Testis (tissue), 3 donors: ENCODE data around the gene SFXN4. TPM values are rescaled to one million over a fixed set of nuclear protein-coding genes. Genes with fewer than 3 reads are reported as not detected.

ENCODE experiments used
- DNase-seq: peaks from one replicate; pipeline ENCODE4 v3.0.0-alpha.2; 2019
- H3K27ac ChIP-seq, 2 donors: fragments of 200-600 bp; sonication (generic); one replicate each; pipeline ENCODE4 v1.5.1; 2019
- H3K27me3 ChIP-seq: fragments of 200-600 bp; sonication (generic); one replicate; pipeline ENCODE4 v1.5.1; 2019
- H3K36me3 ChIP-seq: fragments of 200-600 bp; sonication (generic); one replicate; pipeline ENCODE4 v1.5.1; 2017; ENCODE audit warnings: low read depth; ENCODE audit errors: missing control alignments
- H3K4me1 ChIP-seq: fragments of 200-600 bp; sonication (generic); one replicate; pipeline ENCODE4 v1.5.1; 2019
- H3K4me3 ChIP-seq, 2 donors: fragments of 200-600 bp; sonication (generic); one replicate each; pipeline ENCODE4 v1.5.1; 2017 to 2019
- H3K9me3 ChIP-seq: fragments of 200-600 bp; sonication (generic); one replicate; pipeline ENCODE4 v1.5.1; 2017
- CTCF ChIP-seq, 3 experiments: fragments of 450-650 bp in 2 of 3; fragments of 200-600 bp in 1 of 3; sonication (generic) in 1 of 3; IDR thresholded peaks; one replicate each; pipeline ENCODE4 v1.5.1; 2016 to 2019; ENCODE audit warnings: antibody characterized with exemption in 3 of 3, mild to moderate bottlenecking in 2 of 3, moderate library complexity in 1 of 3
- POLR2A ChIP-seq: fragments of 450-650 bp; IDR thresholded peaks from one replicate; pipeline ENCODE4 v1.6.1; 2017; ENCODE audit warnings: antibody characterized with exemption, mild to moderate bottlenecking, moderate library complexity
- WGBS, 2 donors: methylation state at CpG; one replicate each; pipeline ENCODE4 v1.1.5; 2018; 5-methylcytosine and 5-hydroxymethylcytosine counted together
- intact Hi-C: fragments of 100-400 bp; cut with DNase I; formaldehyde crosslinking; loops from one replicate; pipeline ENCODE4 v1.15.1; 2023; ENCODE audit warnings: low total_unique reads
- polyA plus RNA-seq: library from polyadenylated mRNA; stranded (reverse); fragments of 350-450 nt; fragmentation: Illumina TruSeq; extraction: RNeasy Lipid Tissue Mini Kit (QIAGEN cat#74804); gene quantifications from one replicate; pipeline ENCODE4 v1.2.3, GENCODE V29; 2014; ENCODE audit warnings: low read depth, low replicate concordance; ENCODE audit not compliant: insufficient read depth
- total RNA-seq, 2 donors: library from RNA; depleted of rRNA; stranded (reverse); fragments of >200 nt; gene quantifications; one replicate each; pipeline ENCODE4 v1.2.3, GENCODE V29; 2016

Gene SFXN4
- total and polyA plus RNA-seq, 3 donors from 2014 or later, result 12.8 to 57.5 (median 16.6) TPM

- Histone ChIP-seq H3K36me3 (no peaks in the 10 kb centered on the region), H3K4me3 (no peak overlapping the region), H3K27me3 (no peaks in the 10 kb centered on the region), H3K27ac (no peak overlapping the region), H3K4me1 (no peaks in the 10 kb centered on the region), H3K9me3 (no peaks in the 10 kb centered on the region)
- 85 to 89% methylated on average over 13 of the region's 13 CpGs for WGBS, 2 donors
- DNase-seq, result no peak
- TF ChIP-seq POLR2A (no peak), CTCF (IDR thresholded peaks at IDR 0.05) (no peak)
- intact Hi-C loops, result no loop called here
Measured at GRCh38 chr10:119149729-119150128, 15.8 kb downstream of the SFXN4 start.

- Histone ChIP-seq H3K4me3 (no peak overlapping the region), H3K36me3 (no peaks in the 10 kb centered on the region), H3K27ac (no peak overlapping the region), H3K27me3 (no peaks in the 10 kb centered on the region), H3K9me3 (no peaks in the 10 kb centered on the region), H3K4me1 (no peaks in the 10 kb centered on the region)
- TF ChIP-seq POLR2A (no peak), CTCF (IDR thresholded peaks at IDR 0.05) (no peak)
- no peak for DNase-seq
- intact Hi-C loops, result no loop called here
- WGBS, 2 donors, result 95 to 96% methylated on average over 8 of the region's 8 CpGs
Measured at GRCh38 chr10:119149157-119149556, 16.4 kb downstream of the SFXN4 start.

GRCh38 chr10:119143657-119144056 lies 21.9 kb downstream of the SFXN4 start:
- no peak for DNase-seq
- no peak for TF ChIP-seq CTCF (IDR thresholded peaks at IDR 0.05)
- no peak for TF ChIP-seq POLR2A
- no peaks in the 10 kb centered on the region for H3K27me3 ChIP-seq
- no peaks in the 10 kb centered on the region for H3K9me3 ChIP-seq
- intact Hi-C loops, result no loop called here
- no peak overlapping the region for H3K27ac ChIP-seq
- H3K36me3 ChIP-seq, result no peaks in the 10 kb centered on the region
- H3K4me1 ChIP-seq, result no peaks in the 10 kb centered on the region
- 89 to 93% methylated on average over 10 of the region's 10 CpGs for WGBS, 2 donors
- H3K4me3 ChIP-seq, result no peak overlapping the region

GRCh38 chr10:119140603-119141245 lies 24.8 kb downstream of the SFXN4 start:
- Histone ChIP-seq H3K27ac (no peak overlapping the region), H3K9me3 (no peaks in the 10 kb centered on the region), H3K4me3 (no peak overlapping the region), H3K4me1 (no peaks in the 10 kb centered on the region), H3K36me3 (no peaks in the 10 kb centered on the region), H3K27me3 (no peaks in the 10 kb centered on the region)
- DNase-seq, result no peak
- intact Hi-C loops, result no loop called here
- TF ChIP-seq POLR2A (no peak), CTCF (IDR thresholded peaks at IDR 0.05) (no peak)
- WGBS, 2 donors, result 80% methylated on average over 21 of the region's 21 CpGs

GRCh38 chr10:119139464-119140067 lies 25.9 kb downstream of the SFXN4 start:
- WGBS, 2 donors, result 88 to 91% methylated on average over 8 to 13 of the region's 13 CpGs
- Histone ChIP-seq H3K36me3 (no peaks in the 10 kb centered on the region), H3K4me1 (no peaks in the 10 kb centered on the region), H3K27ac (no peak overlapping the region), H3K4me3 (no peak overlapping the region), H3K9me3 (no peaks in the 10 kb centered on the region), H3K27me3 (no peaks in the 10 kb centered on the region)
- TF ChIP-seq POLR2A, result no peak
- TF ChIP-seq CTCF (IDR thresholded peaks at IDR 0.05), result peak in 1 of 3 experiments; percentile 22
- DNase-seq, result peak; percentile 44
- intact Hi-C loops, result no loop called here
